Neural progenitor cell (in vitro differentiated cells): Measurements from ENCODE around the gene GANAB. TPM values are rescaled to one million over a fixed set of nuclear protein-coding genes. Genes with fewer than 3 reads are reported as not detected.

Experiments
- DNase-seq: peaks from one replicate; pipeline ENCODE4 v3.0.0-alpha.2; 2016; ENCODE audit warnings: low spot score
- H2AFZ ChIP-seq: fragments of 200-600 bp; sonication (generic); replicated peaks from 2 replicates; pipeline ENCODE4 v1.6.1; 2016; ENCODE audit warnings: antibody characterized with exemption
- H3F3A ChIP-seq: fragments of 200-600 bp; sonication (generic); 2 replicates; pipeline ENCODE4 v1.6.1; 2016; ENCODE audit warnings: antibody characterized with exemption, low read depth
- H3K27ac ChIP-seq: fragments of 200-600 bp; sonication (generic); 2 replicates; pipeline ENCODE4 v1.5.1; 2016; ENCODE audit warnings: mild to moderate bottlenecking
- H3K27me3 ChIP-seq: fragments of 200-600 bp; sonication (generic); 2 replicates; pipeline ENCODE4 v1.6.1; 2016; ENCODE audit warnings: mild to moderate bottlenecking, moderate library complexity
- H3K36me3 ChIP-seq: fragments of 200-600 bp; sonication (generic); 2 replicates; pipeline ENCODE4 v1.5.1; 2016
- H3K4me1 ChIP-seq: fragments of 200-600 bp; sonication (generic); 2 replicates; pipeline ENCODE4 v1.6.1; 2016; ENCODE audit warnings: mixed run types
- H3K4me2 ChIP-seq: fragments of 200-600 bp; sonication (generic); 2 replicates; pipeline ENCODE4 v1.6.1; 2016
- H3K4me3 ChIP-seq: fragments of 200-600 bp; sonication (generic); 2 replicates; pipeline ENCODE4 v1.5.1; 2016
- H3K79me2 ChIP-seq: fragments of 200-600 bp; sonication (generic); 2 replicates; pipeline ENCODE4 v1.6.1; 2016; ENCODE audit warnings: low read depth
- H3K9ac ChIP-seq: fragments of 200-600 bp; sonication (generic); 2 replicates; pipeline ENCODE4 v1.6.1; 2016
- H3K9me3 ChIP-seq: fragments of 200-600 bp; sonication (generic); 2 replicates; pipeline ENCODE4 v1.5.1; 2016; ENCODE audit warnings: low read depth
- H4K20me1 ChIP-seq: fragments of 200-600 bp; sonication (generic); 2 replicates; pipeline ENCODE4 v1.6.1; 2016; ENCODE audit warnings: low read depth
- H3K27ac Mint-ChIP-seq: 3 replicates; pipeline ENCODE4 v1.8.0; 2021; ENCODE audit warnings: mixed read lengths
- H3K27me3 Mint-ChIP-seq: 2 replicates; pipeline ENCODE4 v1.8.0; 2022; ENCODE audit warnings: low read depth, mild to moderate bottlenecking, inconsistent platforms, moderate library complexity, mixed read lengths; ENCODE audit not compliant: insufficient read depth
- H3K36me3 Mint-ChIP-seq: 3 replicates; pipeline ENCODE4 v1.8.0; 2021; ENCODE audit warnings: mixed read lengths
- H3K4me1 Mint-ChIP-seq: 3 replicates; pipeline ENCODE4 v1.8.0; 2021; ENCODE audit warnings: mixed read lengths
- H3K4me3 Mint-ChIP-seq: 3 replicates; pipeline ENCODE4 v1.8.0; 2021; ENCODE audit warnings: mild to moderate bottlenecking, moderate library complexity, mixed read lengths
- H3K9me3 Mint-ChIP-seq: 3 replicates; pipeline ENCODE4 v1.8.0; 2020; ENCODE audit warnings: mixed read lengths
- CTCF ChIP-seq: fragments of 200-600 bp; sonication (generic); IDR thresholded peaks from 2 replicates; pipeline ENCODE4 v1.5.1; 2017; ENCODE audit warnings: antibody characterized with exemption, mild to moderate bottlenecking
- EZH2 ChIP-seq: fragments of 200-600 bp; sonication (generic); IDR thresholded peaks from 2 replicates; pipeline ENCODE4 v1.6.1; 2017; ENCODE audit warnings: antibody characterized with exemption, mild to moderate bottlenecking, moderate library complexity
- EZH2phosphoT487 ChIP-seq: fragments of 200-600 bp; sonication (generic); IDR thresholded peaks from 2 replicates; pipeline ENCODE4 v1.6.1; 2017; ENCODE audit warnings: antibody characterized with exemption
- total RNA-seq: library from RNA; depleted of rRNA; stranded (reverse); fragments of >200 nt; gene quantifications from 2 replicates; pipeline ENCODE4 v1.2.3, GENCODE V29; 2015; ENCODE audit warnings: low replicate concordance

GANAB gene
- total RNA-seq, 1 donor from 2014 or later: 202 TPM

- Mint-ChIP-seq H3K4me3 (peak overlapping the region; percentile 100), H3K4me1 (peaks cover 18% of the 10 kb centered on the region), H3K36me3 (peaks cover 9% of the 10 kb centered on the region), H3K9me3 (no peaks in the 10 kb centered on the region), H3K27me3 (peaks cover 8% of the 10 kb centered on the region), H3K27ac (peak overlapping the region; percentile 34)
- Histone ChIP-seq H3K9me3 (no peaks in the 10 kb centered on the region), H3K27ac (no peak overlapping the region), H3F3A (peaks cover 16% of the 10 kb centered on the region), H3K4me1 (peaks cover 6% of the 10 kb centered on the region), H3K4me3 (no peak overlapping the region), H3K36me3 (no peaks in the 10 kb centered on the region), H3K9ac (no peak overlapping the region), H4K20me1 (peaks cover 17% of the 10 kb centered on the region), H3K27me3 (no peaks in the 10 kb centered on the region), H3K79me2 (peaks cover 62% of the 10 kb centered on the region), H2AFZ (no peak overlapping the region), H3K4me2 (peak overlapping the region; percentile 53)
- DNase-seq: no peak
- TF ChIP-seq EZH2 (no peak), EZH2phosphoT487 (no peak), CTCF (no peak)
These were observed 604 bp upstream of the GANAB start for GRCh38 chr11:62646825-62647608.

GRCh38 chr11:62645671-62645945 is 805 bp downstream of the GANAB start:
- H3K4me3 ChIP-seq: peak overlapping the region; percentile 98
- H3K4me1 ChIP-seq: peaks cover 6% of the 10 kb centered on the region
- H3K36me3 Mint-ChIP-seq: peaks cover 15% of the 10 kb centered on the region
- DNase-seq: no peak
- peak overlapping the region; percentile 99 for H3K9ac ChIP-seq
- H3F3A ChIP-seq: peaks cover 16% of the 10 kb centered on the region
- H3K27me3 Mint-ChIP-seq: peaks cover 8% of the 10 kb centered on the region
- no peaks in the 10 kb centered on the region for H3K9me3 Mint-ChIP-seq
- peak overlapping the region; percentile 100 for H3K4me3 Mint-ChIP-seq
- peak overlapping the region; percentile 94 for H3K27ac ChIP-seq
- peak overlapping the region; percentile 95 for H3K4me2 ChIP-seq
- no peaks in the 10 kb centered on the region for H3K36me3 ChIP-seq
- no peak for TF ChIP-seq EZH2phosphoT487
- TF ChIP-seq EZH2: no peak
- TF ChIP-seq CTCF: no peak
- H3K27ac Mint-ChIP-seq: peak overlapping the region; percentile 99
- no peak overlapping the region for H2AFZ ChIP-seq
- H3K4me1 Mint-ChIP-seq: peaks cover 15% of the 10 kb centered on the region
- H3K79me2 ChIP-seq: peaks cover 62% of the 10 kb centered on the region
- H3K9me3 ChIP-seq: no peaks in the 10 kb centered on the region
- H4K20me1 ChIP-seq: peaks cover 20% of the 10 kb centered on the region
- no peaks in the 10 kb centered on the region for H3K27me3 ChIP-seq

GRCh38 chr11:62644220-62644619 is 2.2 kb downstream of the GANAB start:
- H3K4me3 Mint-ChIP-seq: peak overlapping the region; percentile 67
- H3K79me2 ChIP-seq: peaks cover 72% of the 10 kb centered on the region

More at GRCh38 chr11:62644220-62644619, 2.2 kb downstream of the GANAB start:
- H3K27me3 Mint-ChIP-seq: peaks cover 8% of the 10 kb centered on the region
- DNase-seq: no peak
- no peak overlapping the region for H3K27ac ChIP-seq
- H3K36me3 ChIP-seq: no peaks in the 10 kb centered on the region
- no peaks in the 10 kb centered on the region for H3K9me3 ChIP-seq
- no peak overlapping the region for H3K4me2 ChIP-seq
- H4K20me1 ChIP-seq: peaks cover 20% of the 10 kb centered on the region
- H3F3A ChIP-seq: peaks cover 16% of the 10 kb centered on the region
- H3K4me1 Mint-ChIP-seq: peaks cover 15% of the 10 kb centered on the region
- H3K27me3 ChIP-seq: no peaks in the 10 kb centered on the region
- H3K4me3 ChIP-seq: no peak overlapping the region
- H3K27ac Mint-ChIP-seq: no peak overlapping the region
- H2AFZ ChIP-seq: no peak overlapping the region
- H3K9ac ChIP-seq: no peak overlapping the region
- no peaks in the 10 kb centered on the region for H3K9me3 Mint-ChIP-seq
- H3K36me3 Mint-ChIP-seq: peaks cover 20% of the 10 kb centered on the region
- peaks cover 6% of the 10 kb centered on the region for H3K4me1 ChIP-seq
- TF ChIP-seq CTCF (no peak), EZH2 (no peak), EZH2phosphoT487 (no peak)
